ENCODE data around the gene CABLES2.

DNA sequence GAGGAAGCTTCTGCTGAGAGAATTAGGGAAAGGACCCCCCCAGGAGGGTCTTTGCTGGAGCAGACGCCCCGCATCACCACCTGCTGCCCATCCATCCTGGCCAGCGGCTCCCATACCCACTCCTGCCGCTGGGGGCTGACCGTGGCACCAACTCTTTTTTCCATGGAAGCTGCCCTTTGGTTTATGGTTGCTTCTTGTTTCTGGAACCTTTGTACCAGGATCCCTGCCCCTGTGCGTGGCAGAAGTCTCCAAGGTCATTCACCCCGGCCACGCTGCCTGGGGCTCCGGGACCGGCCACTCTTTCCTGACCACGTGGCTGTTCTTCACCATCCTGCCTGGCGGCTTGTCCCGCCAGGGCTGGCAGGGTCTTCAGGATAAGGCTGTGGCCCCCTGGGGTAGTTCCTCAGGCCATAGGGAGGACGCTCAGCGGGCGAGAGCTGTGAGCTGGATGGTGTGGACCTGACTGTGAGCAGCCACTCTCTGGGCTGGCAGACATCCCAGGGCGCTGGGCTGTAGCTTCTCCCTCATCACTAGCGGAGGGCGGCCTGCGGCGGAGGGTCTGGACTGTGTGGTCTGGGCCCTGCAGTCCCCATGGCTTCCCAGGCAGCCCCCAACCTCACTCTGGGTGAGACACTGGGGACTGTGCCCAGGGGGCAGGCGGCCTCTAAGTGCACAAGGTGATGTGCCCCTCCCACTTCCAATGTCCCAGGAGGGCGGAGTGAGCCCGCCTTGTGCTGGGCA, 43.0 kb upstream of the CABLES2 start:
- no peak for TF ChIP-seq GATA3 (IDR thresholded peaks at IDR 0.05; ENCODE audit: low read depth, low read length)
- no peak for TF ChIP-seq GATA2 (IDR thresholded peaks at IDR 0.05; ENCODE audit: low read depth, low read length)

Measured in SH-SY5Y (cell line).